ENCODE measurements around the gene WARS2.

WARS2 gene

DNA sequence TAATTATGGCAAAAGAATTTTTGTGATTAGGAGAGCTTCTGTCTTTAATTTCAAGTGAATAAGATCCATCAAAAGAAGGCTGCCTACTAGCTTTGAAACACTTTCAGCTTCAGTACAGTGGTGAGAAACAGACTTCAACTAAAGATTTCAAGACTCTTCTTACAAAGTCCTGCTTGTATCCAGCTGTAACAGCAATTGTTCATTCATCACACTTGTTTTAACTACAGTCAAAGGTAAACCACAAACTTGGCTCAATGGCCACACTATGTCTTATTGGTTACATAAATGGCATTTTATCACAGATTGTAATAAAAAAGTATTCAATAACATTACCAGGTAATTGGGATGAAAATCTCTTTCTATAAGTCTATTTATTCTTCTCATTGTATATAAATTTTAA lies 59.2 kb downstream of the WARS2 start:
- no peak for DNase-seq

DNA sequence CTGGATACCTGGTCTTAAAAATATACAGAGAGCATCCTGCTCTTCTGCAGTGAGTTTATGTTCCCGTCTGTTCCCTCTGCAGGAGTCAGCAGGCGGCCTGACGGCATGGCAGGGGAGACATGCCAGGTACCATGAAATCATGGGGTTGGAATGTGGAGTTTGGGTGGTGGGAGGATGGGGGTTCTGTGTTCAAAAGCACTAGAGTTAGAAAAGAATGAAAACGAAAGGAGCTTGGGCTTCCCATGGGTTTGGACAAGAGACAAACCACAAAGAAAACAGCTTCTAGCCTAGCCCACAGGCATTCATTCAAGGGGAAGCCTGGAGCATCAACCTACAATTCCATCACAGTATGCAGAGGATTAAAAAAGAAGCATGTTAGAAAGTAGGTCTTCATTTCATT lies 59.9 kb downstream of the WARS2 start:
- DNase-seq: no peak

DNA sequence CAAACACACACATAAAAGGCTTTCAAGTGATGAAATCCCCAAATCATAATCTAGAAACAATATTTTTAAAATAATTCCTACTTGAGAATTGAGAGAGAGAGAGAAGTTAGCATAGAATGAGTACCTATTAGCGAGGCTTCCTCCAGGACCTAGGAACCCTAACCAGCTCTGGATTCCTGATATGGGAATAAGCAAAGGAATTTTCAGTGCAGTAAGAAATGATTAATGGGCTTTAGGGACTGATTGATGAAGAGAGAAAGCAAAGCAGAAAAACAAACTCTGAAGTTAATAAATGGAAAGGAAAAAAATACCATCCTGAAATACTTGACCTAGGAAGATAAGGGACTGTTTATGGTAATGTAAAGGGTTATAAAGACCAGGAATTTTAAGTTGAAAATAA lies 60.6 kb downstream of the WARS2 start:
- DNase-seq: no peak

DNA sequence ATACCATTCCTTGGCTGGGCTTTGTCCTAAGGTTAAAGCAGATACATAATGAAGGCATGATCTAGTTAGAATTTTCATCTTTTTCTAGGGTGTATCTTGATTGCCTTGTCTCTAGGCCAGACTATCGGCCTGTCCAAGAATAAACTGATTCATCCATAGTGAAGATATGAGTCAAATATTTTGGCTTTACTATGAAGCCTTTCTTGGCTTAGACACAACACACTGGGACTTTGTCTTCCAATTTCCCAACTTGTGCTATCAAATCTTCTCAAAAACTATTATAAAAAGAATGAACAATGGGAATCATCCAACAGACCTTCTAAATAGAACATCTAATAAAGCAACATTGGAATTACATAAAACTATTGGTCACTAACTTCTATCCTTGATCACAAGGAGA lies 64.8 kb downstream of the WARS2 start:
- no peak for DNase-seq

DNA sequence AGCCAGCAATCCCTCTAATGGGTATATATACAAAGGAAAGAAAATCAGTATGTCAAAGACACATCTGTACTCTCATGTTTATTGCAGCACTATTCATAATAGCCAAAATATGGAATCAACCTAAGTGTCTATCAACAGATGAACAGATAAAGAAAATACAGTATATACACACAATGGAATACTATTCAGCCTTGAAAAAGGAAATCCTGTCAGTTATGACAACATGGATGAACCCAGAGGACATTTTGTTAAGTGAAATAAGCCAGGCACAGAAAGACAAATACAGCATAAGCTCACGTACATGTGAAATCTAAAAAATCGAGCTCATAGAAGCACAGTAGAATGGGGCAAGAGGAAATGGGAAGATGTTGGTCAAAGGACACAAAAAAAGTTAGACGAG lies 69.1 kb downstream of the WARS2 start:
- no peak for DNase-seq

DNA sequence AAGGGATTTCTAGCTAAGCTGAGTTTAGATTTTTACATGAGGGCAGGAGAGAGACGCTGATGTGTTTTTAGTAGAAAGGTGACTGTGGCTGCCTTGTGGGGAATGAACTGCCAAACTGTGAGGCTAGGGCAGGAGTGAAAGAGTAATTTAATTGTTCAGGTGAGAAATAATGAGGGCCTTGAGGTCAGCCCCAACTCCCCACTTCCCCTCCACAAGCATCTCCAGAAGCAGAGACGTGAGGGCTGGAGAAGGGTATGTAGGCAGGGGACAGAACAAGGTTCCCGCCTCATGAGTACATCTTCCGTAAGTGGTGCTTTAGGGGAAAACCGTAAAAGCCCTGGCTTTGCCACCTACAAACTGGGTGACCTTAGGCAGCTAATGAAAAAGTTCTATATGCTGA lies 70.8 kb downstream of the WARS2 start:
- no peak for DNase-seq

DNA sequence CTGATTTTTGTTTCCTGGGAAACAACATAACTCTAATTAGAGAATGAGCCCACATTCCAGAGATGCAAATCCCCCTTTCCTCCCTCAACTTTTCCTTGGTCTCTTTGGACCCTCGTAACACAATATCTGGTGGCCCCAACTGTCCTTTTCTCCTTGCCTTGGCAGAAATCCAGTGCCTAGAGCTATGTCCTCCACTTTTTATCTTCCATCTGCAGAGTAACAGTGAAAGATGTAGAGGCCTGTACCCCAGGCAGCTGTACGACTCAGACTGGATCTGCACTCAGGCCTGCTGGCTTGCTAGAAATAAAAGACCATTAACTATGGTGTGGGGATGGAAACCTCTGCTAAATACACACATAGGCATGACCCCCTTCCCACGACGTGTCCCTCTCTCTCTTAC lies 72.0 kb downstream of the WARS2 start:
- DNase-seq: no peak

DNA sequence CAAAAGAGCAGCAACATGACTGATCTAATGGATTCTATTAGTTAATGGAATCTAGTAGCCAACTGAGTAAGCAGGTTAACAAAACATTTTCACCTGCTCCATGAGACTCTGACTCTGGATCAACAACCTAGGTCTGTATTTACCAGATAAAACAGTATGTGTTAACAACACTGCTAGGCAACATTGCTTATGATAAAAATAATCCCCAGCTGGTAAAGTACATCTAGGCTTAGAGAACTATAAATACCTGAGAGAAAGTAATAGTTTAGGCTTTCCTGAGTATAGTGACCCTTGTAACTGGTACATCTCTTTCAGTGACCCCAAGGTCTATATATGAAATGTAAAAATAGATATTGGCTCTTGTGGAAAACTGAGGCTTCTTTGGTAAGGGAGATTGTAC lies 78.8 kb downstream of the WARS2 start:
- DNase-seq: no peak

DNA sequence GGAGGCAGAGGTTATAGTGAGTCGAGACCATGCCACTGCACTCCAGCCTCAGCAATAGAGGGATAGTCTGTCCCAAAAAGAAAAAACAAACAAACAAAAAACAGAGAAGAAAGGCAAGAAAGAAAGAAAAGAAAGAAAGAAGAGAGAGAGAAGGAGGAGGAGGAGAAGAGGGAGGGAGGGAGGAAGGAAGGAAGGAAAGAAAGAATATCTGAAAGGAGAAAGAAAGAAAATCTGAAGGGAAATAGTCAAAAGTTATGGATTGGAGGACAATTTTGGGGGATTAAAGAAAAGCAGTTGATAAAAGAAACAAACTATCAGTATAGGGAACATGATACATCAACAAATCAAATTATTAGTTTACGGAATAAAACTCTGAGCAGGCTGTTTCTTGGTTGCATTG lies 84.9 kb downstream of the WARS2 start:
- no peak for DNase-seq

DNA sequence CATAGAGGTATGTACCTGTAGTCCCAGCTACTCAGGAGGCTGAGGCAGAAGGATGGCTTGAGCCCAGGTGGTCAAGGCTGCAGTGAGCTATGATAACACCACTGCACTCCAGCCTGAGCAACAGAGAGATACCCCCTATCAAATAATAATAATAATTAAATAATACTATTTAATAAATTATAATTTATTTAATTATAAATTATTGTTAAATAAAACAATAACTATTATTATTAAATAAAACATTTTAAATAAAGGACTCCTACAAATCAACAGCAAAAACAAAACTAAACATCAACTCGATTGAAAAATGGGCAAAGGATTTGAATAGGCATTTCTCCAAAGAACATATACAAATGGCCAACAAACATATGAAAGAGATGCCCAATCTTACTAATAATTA lies 86.5 kb downstream of the WARS2 start:
- DNase-seq: no peak

DNA sequence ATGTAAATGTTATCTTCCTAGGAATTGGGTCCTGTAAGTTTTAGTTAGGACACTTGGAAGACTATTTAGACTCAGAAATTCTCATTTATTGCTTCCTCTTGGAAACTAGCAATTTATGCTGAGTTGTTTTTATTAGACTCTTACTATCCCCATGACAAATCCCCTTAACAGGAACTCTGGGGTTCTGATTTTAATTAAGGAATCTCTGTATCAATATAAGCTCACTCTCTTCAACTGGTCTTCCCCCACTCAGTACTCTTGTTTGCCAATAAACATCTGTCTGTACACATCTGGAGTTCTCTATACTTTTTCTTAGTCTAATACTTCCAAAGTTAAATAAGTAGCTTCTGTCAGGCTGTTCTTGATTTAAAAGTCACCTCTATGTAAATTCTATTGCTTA lies 88.2 kb downstream of the WARS2 start:
- no peak for DNase-seq

DNA sequence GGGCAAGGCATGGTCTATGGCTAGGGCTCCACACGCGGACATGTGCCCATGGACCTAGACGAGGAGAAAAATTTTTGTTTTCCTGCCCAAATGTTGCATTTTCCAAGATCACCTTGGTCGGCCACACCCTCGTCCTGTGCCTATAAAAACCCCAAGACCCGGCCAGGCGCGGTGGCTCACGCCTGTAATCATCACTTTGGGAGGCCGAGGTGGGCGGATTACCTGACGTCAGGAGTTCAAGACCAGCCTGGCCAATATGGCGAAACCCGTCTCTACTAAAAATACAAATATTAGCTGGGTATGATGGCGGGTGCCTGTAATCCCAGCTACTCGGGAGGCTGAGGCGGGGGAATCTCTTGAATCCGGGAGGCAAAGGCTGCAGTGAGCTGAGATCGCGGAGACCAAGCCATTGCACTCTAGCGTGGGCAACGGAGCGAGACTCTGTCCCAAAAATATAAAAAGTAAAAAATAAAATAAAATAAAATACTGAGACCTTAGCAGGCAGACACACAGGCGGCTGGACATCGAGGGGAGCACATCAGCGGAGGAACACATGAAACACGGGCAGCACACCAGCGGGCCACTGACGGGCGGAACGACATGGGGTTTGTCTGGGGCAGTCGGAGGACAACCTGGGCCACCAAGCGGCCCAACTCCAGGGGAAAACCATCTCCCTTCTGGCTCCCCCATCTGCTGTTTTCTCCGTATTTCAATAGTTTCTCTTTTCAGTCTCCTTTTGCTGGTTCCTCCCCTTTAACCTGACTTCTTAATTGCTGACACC lies 91.6 kb downstream of the WARS2 start:
- DNase-seq: no peak

DNA sequence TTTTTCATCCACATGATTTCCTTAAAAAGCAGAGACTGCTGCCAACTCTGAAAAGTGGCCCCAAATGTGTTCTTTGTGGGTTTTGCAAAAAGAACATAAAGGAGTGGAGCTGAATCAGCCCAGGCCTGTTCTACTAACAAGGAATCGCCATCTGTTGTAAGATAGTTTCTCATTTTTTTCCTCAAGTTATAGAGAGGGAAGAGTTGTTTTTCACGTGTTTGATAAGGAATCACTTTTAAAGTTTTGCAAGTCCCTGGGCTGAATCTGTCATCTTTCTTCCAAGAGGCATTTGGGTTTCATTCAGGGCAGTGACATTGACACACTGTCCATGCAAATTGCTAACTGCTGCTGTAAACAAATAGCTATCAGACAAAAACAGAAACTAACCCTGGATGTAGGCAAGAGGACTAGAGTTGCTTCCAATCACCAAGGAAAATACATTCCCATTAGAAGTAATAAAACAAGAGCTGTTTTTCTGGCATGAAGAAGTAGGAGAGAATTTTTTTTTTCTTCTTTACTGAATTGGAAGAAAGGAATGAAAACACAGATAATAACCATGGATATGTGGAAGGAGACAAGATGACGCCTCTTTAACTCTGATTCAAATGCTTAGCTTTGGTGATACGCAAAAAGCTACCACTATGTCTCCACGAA lies 93.5 kb downstream of the WARS2 start:
- no peak for DNase-seq

DNA sequence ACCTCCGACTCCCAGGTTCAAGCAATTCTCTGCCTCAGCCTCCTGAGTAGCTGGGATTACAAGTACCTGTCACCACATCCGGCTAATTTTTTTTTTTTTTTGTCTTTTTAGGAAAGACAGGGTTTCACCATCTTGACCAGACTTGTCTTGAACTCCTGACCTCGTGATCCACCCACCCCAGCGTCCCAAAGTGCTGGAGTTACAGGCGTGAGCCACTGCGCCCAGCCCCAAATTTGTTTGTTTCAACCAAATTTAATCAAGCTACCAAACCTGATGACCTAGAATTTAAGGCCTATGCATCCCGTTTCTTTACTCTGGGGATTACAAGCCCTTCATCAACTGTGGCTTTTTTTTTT lies 94.0 kb downstream of the WARS2 start:
- no peak for DNase-seq

DNA sequence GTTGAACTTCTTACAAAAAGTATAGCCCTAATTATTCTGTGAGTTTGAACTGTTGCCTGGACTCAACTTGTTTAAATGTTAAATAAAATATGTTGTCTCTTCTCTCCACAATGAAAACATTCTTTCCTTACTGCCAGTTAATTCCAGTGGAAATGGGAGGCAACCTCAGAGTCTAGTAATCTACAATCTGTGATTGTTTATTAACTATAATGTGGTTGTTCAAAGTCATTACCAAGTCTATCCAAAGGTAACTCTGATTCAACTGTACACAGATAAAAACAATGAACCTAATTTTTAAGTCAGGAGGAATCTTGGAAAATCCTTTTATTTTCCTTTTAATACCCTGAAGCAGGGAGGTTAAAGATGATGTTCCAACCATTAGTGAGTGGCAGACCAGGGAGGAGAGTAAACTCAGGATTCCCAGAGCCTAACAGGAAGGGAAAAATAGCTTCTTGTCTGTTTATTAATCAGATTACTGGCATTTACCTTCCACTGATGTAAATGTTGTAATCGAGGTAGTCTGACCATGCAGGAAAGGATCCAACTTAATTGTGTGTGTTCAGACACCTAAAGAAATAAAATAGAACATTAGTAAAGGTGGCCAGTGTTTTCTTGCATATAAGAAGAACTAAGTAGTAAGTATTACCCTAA lies 95.2 kb downstream of the WARS2 start:
- no peak for DNase-seq

DNA sequence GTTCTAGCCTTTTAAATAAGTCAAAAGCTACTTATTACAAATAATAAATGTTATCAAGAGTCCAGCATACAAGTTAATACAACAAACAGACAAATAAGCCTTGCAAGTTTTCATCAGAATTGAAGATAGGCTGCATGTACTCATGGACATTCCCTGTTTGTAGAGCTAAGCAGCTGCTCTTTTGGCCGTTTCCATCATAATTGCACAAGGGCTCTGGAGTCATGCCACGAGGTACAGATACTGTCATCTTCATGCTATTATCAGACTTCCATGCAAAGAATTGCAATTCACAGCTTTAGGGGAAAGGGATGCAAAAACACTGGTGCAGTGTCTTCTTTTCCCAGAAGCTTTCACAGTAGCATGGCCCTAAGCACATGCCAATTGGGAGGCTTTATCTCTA lies 99.5 kb downstream of the WARS2 start:
- no peak for DNase-seq

DNA sequence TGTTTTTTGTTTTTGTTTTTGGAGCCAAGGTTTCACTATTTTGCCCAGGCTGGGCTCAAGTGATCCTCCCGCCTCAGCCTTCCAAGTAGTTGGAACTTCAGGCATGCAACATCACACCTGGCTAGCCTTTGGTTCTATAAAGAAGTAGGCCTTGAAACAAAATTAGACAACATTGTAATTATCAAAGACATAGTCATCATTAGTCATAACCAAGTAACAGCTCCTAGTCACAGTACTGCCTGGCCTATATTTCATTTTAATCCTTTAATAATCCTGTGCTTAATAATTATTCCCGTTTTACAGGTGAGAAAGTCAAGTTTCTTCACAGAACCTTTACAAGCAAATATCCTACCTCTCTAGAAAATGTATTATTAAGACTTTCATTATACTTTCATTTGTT lies 100.0 kb downstream of the WARS2 start:
- DNase-seq: no peak

DNA sequence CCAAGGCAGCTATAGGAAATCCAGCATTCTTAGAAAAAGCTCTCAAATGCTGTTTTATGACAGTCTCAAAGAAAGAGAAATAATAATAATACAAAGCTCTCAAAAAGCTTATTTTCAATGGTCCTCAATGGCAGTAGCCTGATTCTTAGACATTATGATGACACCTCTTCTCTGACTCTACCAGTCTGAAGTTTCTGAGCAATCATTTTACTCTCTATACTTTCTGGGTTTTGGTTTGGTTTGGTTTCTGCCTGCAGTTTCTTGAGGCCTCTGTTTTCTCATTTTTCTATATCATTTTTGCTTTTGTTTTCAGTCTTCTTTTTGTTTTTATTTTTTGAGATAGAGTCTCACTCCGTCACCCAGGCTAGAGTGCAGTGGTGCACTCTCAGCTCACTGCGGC lies 102.1 kb downstream of the WARS2 start:
- no peak for DNase-seq

DNA sequence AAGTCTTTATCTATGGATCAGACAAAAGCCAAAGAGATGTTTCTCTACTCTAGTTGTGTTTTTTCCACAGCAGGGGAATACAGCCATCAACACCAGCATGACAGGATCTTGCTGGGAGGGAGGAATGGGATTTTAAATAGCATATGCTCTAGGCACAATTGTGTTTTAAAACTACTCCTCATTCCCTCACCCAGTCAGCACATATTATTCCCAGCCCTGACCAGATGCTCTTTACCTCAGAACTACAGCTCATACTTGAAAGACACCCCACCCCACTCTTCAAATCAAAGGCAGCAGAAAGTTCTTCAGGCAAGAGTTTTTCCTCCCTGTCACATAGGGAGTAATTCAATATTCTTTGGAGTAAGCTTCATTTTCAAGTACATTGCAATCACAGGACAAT lies 106.1 kb downstream of the WARS2 start:
- no peak for DNase-seq

DNA sequence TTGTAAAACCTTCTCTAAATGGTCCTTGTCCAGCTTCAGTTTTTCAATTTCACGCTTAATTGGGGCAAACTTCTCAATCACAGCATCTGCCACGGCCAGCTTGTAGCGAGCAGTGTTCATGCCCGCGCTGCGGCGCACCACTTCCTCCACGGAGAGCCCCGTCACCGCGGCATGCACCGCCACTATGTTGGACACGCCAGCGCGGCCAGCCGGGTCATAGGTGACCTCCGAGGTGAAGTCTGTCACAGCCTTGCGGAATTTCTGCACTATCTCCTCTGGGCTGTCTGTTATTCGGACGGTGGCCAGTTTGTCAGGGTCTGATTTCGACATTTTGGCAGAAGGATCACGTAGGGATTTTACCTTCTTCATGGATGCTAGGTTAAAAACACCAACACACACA lies 107.5 kb downstream of the WARS2 start:
- DNase-seq: no peak

DNA sequence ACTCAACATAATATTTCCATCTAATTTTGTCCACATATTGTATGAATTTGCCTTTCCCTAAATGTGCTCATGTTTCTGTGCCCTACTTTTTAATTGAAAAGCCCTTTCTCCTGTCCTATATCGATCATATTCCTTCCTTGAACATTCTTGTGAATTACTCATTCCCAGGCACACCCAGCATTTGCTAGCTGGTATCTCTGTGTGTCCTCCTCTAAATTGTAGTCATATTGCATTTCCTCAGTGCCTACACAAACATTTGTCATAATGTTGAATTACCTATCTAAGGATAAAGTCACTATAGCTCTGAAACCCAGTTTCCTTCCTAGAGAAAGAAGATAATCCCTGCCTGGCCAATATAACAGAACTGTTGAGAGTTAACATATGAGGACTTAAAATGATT lies 112.7 kb downstream of the WARS2 start:
- no peak for DNase-seq

DNA sequence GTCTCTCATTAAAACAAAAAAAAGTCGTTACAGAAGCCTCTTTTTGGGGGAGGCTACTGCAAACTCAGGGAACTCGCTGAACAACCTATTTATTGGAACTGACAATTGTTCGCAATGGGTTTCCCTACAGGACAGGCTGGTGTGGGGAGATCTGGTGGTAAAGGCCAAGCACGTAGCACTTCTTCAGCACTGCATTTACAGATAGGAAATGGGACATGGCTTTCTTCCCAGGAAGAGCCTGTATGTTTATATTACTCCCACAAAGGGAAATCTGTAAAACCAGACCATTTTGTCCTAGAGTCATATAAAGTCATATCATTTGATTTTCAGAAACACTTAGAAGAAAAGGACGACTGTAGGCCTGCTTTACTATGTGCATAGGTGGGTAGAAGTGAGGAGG lies 113.5 kb downstream of the WARS2 start:
- DNase-seq: no peak

DNA sequence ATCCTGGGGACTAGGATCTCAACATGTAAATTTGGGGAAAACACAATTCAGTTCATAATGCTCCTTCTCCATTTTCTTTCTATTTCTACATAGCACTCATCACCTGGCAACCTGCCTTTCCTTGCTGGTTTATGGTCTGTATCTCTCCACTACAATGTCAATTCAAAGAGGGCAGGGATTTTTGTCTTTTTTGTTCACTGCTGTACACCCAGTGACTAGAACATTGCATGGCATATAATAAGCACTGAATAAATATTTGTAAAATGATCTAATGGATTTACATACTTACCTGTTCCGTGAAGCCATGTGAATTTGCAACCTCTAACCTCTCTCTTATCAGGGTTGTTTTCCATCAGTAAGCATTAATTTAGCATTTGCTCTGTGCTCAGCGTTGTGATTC lies 124.9 kb downstream of the WARS2 start:
- DNase-seq: no peak

DNA sequence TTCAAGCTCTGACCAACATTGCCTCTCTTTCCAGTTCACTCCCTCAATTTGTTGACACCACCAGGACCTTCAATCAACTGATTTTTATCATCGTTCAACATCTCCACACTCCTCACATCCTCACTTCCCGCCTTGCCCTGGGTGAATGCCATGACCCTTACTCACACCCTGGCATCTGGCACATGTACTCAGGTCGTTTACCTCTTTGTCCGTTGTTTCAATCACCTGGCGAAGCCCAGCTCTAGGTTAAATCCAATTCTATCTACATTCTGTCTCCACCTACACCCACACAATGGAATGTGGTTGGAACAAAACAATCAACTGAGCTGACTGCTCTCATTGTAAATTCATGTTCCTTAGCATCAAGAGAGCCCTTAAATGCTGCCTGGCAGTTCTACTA lies 128.1 kb downstream of the WARS2 start:
- no peak for DNase-seq

DNA sequence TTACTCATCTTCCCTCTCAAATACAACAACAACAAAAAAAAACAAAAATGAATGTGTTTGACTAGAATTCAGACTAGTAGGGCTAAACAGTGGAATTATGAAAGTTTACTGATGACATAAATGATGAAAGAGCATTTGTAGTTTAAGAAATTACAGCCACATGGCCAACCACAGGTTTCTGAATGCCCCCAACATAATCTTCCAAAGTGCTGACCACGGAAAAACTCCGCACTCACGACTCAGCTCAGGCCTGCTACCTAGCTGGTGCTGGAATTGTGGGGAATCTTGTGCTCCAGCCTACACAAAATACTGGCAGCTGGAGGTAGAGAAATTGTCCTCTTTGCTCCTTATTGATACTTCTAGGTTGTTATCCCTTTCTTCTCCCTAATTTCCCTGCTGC lies 128.7 kb downstream of the WARS2 start:
- no peak for DNase-seq
